ENCODE results near the gene ZNF280B.

GRCh38 chr22:22506736-22507135 lies 1.8 kb downstream of the ZNF280B start:
- no peak for TF ChIP-seq CTCF (IDR thresholded peaks at IDR 0.05)
- no peak for TF ChIP-seq EZH2 (IDR thresholded peaks at IDR 0.05; ENCODE audit: borderline replicate concordance, insufficient read depth, low read depth, low read length, poor library complexity, severe bottlenecking)
